Endothelial cell of umbilical vein (primary cell): Measurements from ENCODE around the gene TSPEAR. TPM values are rescaled to one million over a fixed set of nuclear protein-coding genes. Genes with fewer than 3 reads are reported as not detected.

Experiments
- BruUV-seq: library from RNA; stranded (reverse); fragments of 400-500 nt; replicated peaks from 2 replicates; lab custom pipeline; 2021; lab: Mats Ljungman, UMichigan
- CTCF ChIA-PET: fragments of 300-600, 350-600 bp; sonication (Branson Sonifier 250); formaldehyde crosslinking; loops from one replicate; lab custom pipeline; 2021; ENCODE audit warnings: antibody characterized with exemption, inconsistent platforms; lab: Charles Lee
- POLR2A ChIA-PET: fragments of 300-600, 350-600 bp; sonication (Branson Sonifier 250); formaldehyde crosslinking; loops from one replicate; lab custom pipeline; 2021; ENCODE audit warnings: antibody characterized with exemption, inconsistent platforms; lab: Charles Lee
- DNase-seq: peaks from one replicate; pipeline ENCODE4 v3.0.0-alpha.2; 2011; ENCODE audit warnings: low read depth, low spot score
- FAIRE-seq: peaks from 2 replicates; lab custom pipeline; 2011; peaks lifted over from hg19 to GRCh38; lab: Jason Lieb, UNC
- H2AFZ ChIP-seq: 2 replicates; pipeline ENCODE4 v1.6.0; 2012; ENCODE audit warnings: low read depth, low read length, control low read depth, inconsistent platforms
- H3K27ac ChIP-seq: 2 replicates; pipeline ENCODE4 v1.5.1; 2011; ENCODE audit warnings: low read depth, mild to moderate bottlenecking, control low read depth, low read length, moderate library complexity; ENCODE audit not compliant: insufficient read depth
- H3K27me3 ChIP-seq, 2 experiments: 2 replicates each; pipeline versions ENCODE4 v1.6.0 to v1.6.1; 2011; ENCODE audit warnings: low read length in 2 of 2, mixed read lengths in 1 of 2; ENCODE audit not compliant: control insufficient read depth in 2 of 2, insufficient read depth in 2 of 2
- H3K36me3 ChIP-seq, 2 experiments: 2 replicates in 1 of 2; 3 replicates in 1 of 2; pipeline ENCODE4 v1.5.1; 2011; ENCODE audit warnings: low read length in 2 of 2, mild to moderate bottlenecking in 1 of 2, moderate library complexity in 1 of 2; ENCODE audit not compliant: control insufficient read depth in 2 of 2, insufficient read depth in 2 of 2; ENCODE audit errors: extremely low read depth in 1 of 2
- H3K4me1 ChIP-seq: 3 replicates; pipeline ENCODE4 v1.5.1; 2011; ENCODE audit warnings: mild to moderate bottlenecking, low read length; ENCODE audit not compliant: control insufficient read depth, insufficient read depth; ENCODE audit errors: extremely low read depth
- H3K4me2 ChIP-seq: 2 replicates; pipeline ENCODE4 v1.6.1; 2011; ENCODE audit warnings: low read length, control low read depth, mixed read lengths; ENCODE audit not compliant: insufficient read depth
- H3K4me3 ChIP-seq, 3 experiments: fragments of 200-600 bp in 1 of 3; sonication (generic), shearing (Covaris generic) in 1 of 3; replicated peaks in 1 of 3; 2 replicates each; pipeline ENCODE4 v1.5.1; 2011 to 2016; ENCODE audit warnings: control low read depth in 3 of 3, low read length in 3 of 3, mild to moderate bottlenecking in 2 of 3, inconsistent platforms in 1 of 3, low read depth in 1 of 3, moderate library complexity in 1 of 3; ENCODE audit not compliant: insufficient read depth in 1 of 3
- H3K79me2 ChIP-seq: 2 replicates; pipeline ENCODE4 v1.6.0; 2012; ENCODE audit warnings: low read length, inconsistent platforms; ENCODE audit not compliant: control insufficient read depth, insufficient read depth
- H3K9ac ChIP-seq: replicated peaks from 2 replicates; pipeline ENCODE3; 2011; ENCODE audit warnings: low read length, control low read depth; ENCODE audit not compliant: insufficient read depth; ENCODE audit errors: extremely low read depth
- H3K9me1 ChIP-seq: replicated peaks from 3 replicates; pipeline ENCODE4 v1.6.0; 2011; ENCODE audit warnings: mild to moderate bottlenecking, low read length; ENCODE audit not compliant: control insufficient read depth, insufficient read depth; ENCODE audit errors: extremely low read depth
- H3K9me3 ChIP-seq: replicated peaks from 2 replicates; pipeline ENCODE4 v1.5.1; 2012; ENCODE audit warnings: low read length, inconsistent platforms; ENCODE audit not compliant: control insufficient read depth, insufficient read depth
- H4K20me1 ChIP-seq: replicated peaks from 2 replicates; pipeline ENCODE3; 2011; ENCODE audit warnings: mild to moderate bottlenecking, low read length; ENCODE audit not compliant: control insufficient read depth, insufficient read depth; ENCODE audit errors: extremely low read depth
- CTCF ChIP-seq, 2 donors: IDR thresholded peaks; 1 replicate in 1 of 2; 2 replicates in 1 of 2; pipeline ENCODE4 v1.5.1; 2011; ENCODE audit warnings: low read length in 2 of 2, mild to moderate bottlenecking in 2 of 2, moderate library complexity in 2 of 2, control low read depth in 1 of 2, inconsistent platforms in 1 of 2, low read depth in 1 of 2; ENCODE audit not compliant: insufficient read depth in 1 of 2; ENCODE audit errors: extremely low read depth in 1 of 2
- EZH2 ChIP-seq: IDR thresholded peaks from 2 replicates; pipeline ENCODE4 v1.6.1; 2012; ENCODE audit warnings: borderline replicate concordance, low read depth, mild to moderate bottlenecking, moderate library complexity, low read length, inconsistent platforms; ENCODE audit not compliant: severe bottlenecking
- FOS ChIP-seq: IDR thresholded peaks from 2 replicates; pipeline ENCODE4 v1.6.1; 2011; ENCODE audit warnings: mild to moderate bottlenecking, low read length, moderate library complexity, borderline replicate concordance; ENCODE audit not compliant: insufficient read depth
- GATA2 ChIP-seq: IDR thresholded peaks from 2 replicates; pipeline ENCODE4 v1.7.0; 2011; ENCODE audit warnings: low read depth, mild to moderate bottlenecking, moderate library complexity, mixed read lengths, low read length; ENCODE audit not compliant: insufficient read length, insufficient read depth
- JUN ChIP-seq: IDR thresholded peaks from 2 replicates; pipeline ENCODE4 v1.6.1; 2011; ENCODE audit warnings: borderline replicate concordance, low read depth; ENCODE audit not compliant: insufficient read length, insufficient read depth
- MAX ChIP-seq: IDR thresholded peaks from 2 replicates; pipeline ENCODE4 v1.6.1; 2011; ENCODE audit not compliant: insufficient read depth, insufficient read length
- MYC ChIP-seq: IDR thresholded peaks from one replicate; pipeline ENCODE4 v1.6.1; 2011; ENCODE audit warnings: mild to moderate bottlenecking, low read depth, low read length
- POLR2A ChIP-seq: IDR thresholded peaks from 2 replicates; pipeline ENCODE4 v1.6.1; 2012; ENCODE audit warnings: low read depth, mild to moderate bottlenecking, control low read depth, low read length
- POLR2AphosphoS5 ChIP-seq: IDR thresholded peaks from 2 replicates; pipeline ENCODE4 v1.6.1; 2012; ENCODE audit warnings: low read depth, mild to moderate bottlenecking, control low read depth, low read length, moderate library complexity; ENCODE audit not compliant: insufficient read depth
- dilution Hi-C: fragments of 300-500 bp; cut with MboI; formaldehyde crosslinking; loops from one replicate; pipeline ENCODE4 v1.15.0; 2019; ENCODE audit warnings: low sequenced_read_pairs; ENCODE audit not compliant: extremely low pct_ligation_motif_present
- intact Hi-C: fragments of 100-400 bp; cut with micrococcal nuclease; formaldehyde crosslinking; loops from one replicate; pipeline ENCODE4 v1.10.0; 2022
- polyA plus RNA-seq, 4 experiments: library from polyadenylated mRNA; depleted of rRNA in 3 of 4; stranded (reverse) in 3 of 4; unstranded in 1 of 4; fragments of >200 nt; gene quantifications; 2 replicates each; pipeline versions ENCODE4 v1.2.1 to v1.2.3, GENCODE V29; 2011 to 2012; ENCODE audit warnings: missing spikeins in 1 of 4
- total RNA-seq: library from RNA; stranded (reverse); gene quantifications from 2 replicates; pipeline ENCODE4 v1.2.3, GENCODE V29; 2021

TSPEAR gene
- total and polyA plus RNA-seq, 2 donors (not counting 3 experiments of a cell fraction or from before 2014, with no cell fraction given), result 0.01 TPM; not detected in 1

DNA sequence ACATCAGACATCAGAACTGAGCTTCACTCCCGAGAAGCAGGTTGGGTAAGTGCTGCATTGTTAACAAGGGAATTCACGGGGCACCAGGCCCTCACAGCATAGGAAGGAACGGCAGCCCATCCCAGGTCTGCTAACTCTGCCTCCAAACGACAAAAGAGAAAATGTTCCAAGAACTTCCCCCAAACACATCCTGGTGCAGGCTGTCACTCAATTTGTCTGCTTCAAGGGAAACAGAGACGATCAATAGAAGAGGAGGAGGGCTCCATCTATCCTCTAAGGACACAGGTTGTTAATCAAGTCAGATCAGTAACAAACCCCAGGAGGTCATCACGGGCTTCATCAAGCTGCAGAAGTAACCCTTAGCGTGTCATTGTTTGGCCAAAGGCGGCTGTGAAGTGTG, 3.5 kb upstream of the TSPEAR start:
- Histone ChIP-seq H3K27ac (no peak overlapping the region), H3K79me2 (no peaks in the 10 kb centered on the region), H2AFZ (no peak overlapping the region), H4K20me1 (no peaks in the 10 kb centered on the region), H3K36me3 (no peaks in the 10 kb centered on the region), H3K4me3 (no peak overlapping the region), H3K9me1 (no peaks in the 10 kb centered on the region), H3K4me2 (no peak overlapping the region), H3K4me1 (peaks cover 1% of the 10 kb centered on the region), H3K9ac (no peak overlapping the region), H3K27me3 (peaks cover 58 to 89% of the 10 kb centered on the region in 2 experiments), H3K9me3 (no peaks in the 10 kb centered on the region)
- TF ChIP-seq JUN (no peak), MYC (no peak), MAX (no peak), EZH2 (no peak), GATA2 (no peak), POLR2A (no peak), CTCF (IDR thresholded peaks at IDR 0.05; ENCODE audit: extremely low read depth in 1 of 2, insufficient read depth in 1 of 2, low read depth in 1 of 2, low read length in 2 of 2) (no peak), POLR2AphosphoS5 (no peak), FOS (no peak)
- BruUV-seq, result no TSS peak
- dilution Hi-C loops (no loop called here), intact Hi-C loops (no loop called here)
- DNase-seq, result no peak
- FAIRE-seq, result no peak
- POLR2A ChIA-PET, result no interaction called here
- CTCF ChIA-PET, result no interaction called here
